GM12892 (cell line): Measurements from ENCODE around the gene RCC2.

Experiments
- DNase-seq: peaks from one replicate; pipeline ENCODE4 v3.0.0; 2011; ENCODE audit not compliant: insufficient read length
- FAIRE-seq: peaks from 2 replicates; lab custom pipeline; 2011; peaks lifted over from hg19 to GRCh38; lab: Jason Lieb, UNC
- POLR2A ChIP-seq: IDR thresholded peaks from 2 replicates; pipeline ENCODE4 v1.6.1; 2011; ENCODE audit warnings: low read depth, low read length, control low read depth
- POLR2AphosphoS5 ChIP-seq: IDR thresholded peaks from 2 replicates; pipeline ENCODE4 v1.6.1; 2011; ENCODE audit warnings: low read depth, low read length, control low read depth
- TAF1 ChIP-seq: IDR thresholded peaks from 2 replicates; pipeline ENCODE4 v1.6.1; 2011; ENCODE audit warnings: low read depth, mild to moderate bottlenecking, control low read depth, low read length, borderline replicate concordance

Gene RCC2

GRCh38 chr1:17427696-17428660, 11.5 kb downstream of the RCC2 start:
- DNase-seq (no peak), FAIRE-seq (no peak)
- TF ChIP-seq POLR2AphosphoS5 (no peak), POLR2A (no peak), TAF1 (no peak)

DNA sequence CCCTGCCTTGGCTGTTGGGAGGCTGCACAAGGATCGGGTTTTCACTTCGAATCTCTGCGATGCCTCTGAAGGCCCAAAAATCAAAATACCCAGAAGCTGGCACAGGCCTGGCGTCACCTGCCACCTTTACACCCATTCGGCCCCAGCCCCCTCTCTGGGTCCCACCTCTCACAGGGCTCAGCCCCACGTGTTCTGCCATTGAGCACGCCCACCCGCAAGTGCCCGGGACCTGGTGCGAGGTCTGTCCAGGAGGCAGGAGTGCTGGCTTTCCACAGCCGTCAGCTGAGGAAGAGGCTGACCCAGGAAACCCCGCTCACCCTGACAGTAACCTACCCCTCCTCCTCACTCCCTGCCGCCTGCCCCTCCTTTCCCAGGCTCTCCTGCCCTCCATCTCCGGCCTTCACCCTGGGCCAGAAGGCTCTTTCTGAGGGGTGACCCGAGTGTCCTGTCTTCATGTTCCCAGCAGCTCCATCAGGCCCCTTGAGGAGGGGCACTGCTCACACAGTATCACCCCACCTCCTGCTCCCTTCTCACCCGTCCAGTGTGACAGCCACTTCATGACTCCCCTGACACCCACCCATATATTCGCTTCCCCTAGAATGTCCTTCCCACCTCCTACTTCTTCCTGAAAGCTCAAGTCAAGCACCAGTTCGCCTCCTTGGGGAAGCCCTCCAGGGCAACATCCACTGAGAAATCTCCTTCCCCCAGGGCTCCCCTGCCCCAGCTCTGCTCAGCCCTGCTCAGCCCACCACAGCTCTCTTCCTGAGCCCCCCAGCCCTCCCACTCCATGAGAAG, 13.5 kb downstream of the RCC2 start:
- no peak for FAIRE-seq
- DNase-seq: no peak
- TF ChIP-seq POLR2AphosphoS5 (no peak), POLR2A (no peak), TAF1 (no peak)

GRCh38 chr1:17423781-17424245, 15.7 kb downstream of the RCC2 start:
- DNase-seq: no peak
- no peak for FAIRE-seq
- TF ChIP-seq TAF1 (no peak), POLR2A (no peak), POLR2AphosphoS5 (no peak)

GRCh38 chr1:17422461-17422860, 17.0 kb downstream of the RCC2 start:
- TF ChIP-seq POLR2AphosphoS5 (no peak), TAF1 (no peak), POLR2A (no peak)
- DNase-seq: no peak
- no peak for FAIRE-seq

DNA sequence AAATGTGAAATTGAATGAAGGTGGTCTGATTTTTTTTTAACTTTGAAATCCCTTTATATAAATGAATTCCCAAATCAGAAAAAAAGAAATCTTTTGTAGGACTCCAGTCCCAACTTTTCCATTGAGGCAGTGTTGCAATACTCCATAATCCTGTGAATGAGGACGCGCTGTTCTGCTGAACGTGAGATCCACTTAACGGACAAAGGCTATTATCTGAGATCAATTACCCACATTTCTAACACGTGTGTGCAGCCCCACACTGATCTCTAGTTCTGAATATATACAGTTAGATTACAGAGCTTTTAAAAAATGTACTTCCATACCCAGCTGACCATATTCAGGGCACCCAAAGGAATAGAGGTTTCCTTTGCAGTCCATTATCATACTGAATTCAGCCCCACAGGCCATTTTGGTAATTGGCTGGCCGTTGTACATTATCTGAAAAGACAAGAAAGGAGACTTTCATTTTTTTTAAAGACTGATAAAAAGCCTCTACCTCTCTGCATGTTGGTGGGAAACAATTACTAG, 19.0 kb downstream of the RCC2 start:
- FAIRE-seq (no peak), DNase-seq (no peak)
- TF ChIP-seq POLR2A (no peak), TAF1 (no peak), POLR2AphosphoS5 (no peak)

DNA sequence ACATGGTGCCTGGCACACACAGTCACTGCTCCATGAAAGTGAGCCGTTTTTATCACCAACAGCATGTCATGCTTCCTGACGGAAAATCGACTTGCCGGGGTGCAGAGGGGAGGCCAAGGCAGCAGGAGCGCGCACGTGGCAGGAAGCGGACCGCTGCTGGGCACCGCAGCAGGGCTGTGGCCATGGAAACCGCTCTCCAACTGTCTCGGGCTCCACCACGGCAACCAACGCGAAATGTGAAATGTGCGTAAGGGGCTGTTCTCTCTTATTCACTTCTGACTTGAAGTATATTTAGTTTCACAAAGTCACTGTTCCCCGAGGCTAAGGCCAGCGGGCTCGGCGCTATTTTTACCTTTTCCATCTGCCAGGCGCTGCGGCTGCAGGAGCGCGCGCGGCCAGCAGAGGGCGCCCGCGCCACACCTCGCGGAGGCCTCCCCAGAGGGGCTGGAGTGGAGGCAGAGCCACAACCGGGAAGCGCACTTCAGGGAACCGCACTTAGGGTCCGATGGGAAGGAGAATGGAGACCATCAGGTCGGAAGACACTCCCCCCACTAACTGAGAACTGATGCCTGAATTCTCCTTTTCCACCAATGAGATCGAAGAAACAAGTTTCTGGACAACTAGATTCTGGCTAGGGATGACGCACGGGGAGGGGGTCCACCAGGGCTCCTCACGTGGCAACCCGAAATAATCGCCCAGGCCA, 19.7 kb downstream of the RCC2 start:
- peak; percentile 66 for FAIRE-seq
- peak; percentile 85 for DNase-seq
- TF ChIP-seq TAF1: no peak
- TF ChIP-seq POLR2AphosphoS5: no peak
- no peak for TF ChIP-seq POLR2A

DNA sequence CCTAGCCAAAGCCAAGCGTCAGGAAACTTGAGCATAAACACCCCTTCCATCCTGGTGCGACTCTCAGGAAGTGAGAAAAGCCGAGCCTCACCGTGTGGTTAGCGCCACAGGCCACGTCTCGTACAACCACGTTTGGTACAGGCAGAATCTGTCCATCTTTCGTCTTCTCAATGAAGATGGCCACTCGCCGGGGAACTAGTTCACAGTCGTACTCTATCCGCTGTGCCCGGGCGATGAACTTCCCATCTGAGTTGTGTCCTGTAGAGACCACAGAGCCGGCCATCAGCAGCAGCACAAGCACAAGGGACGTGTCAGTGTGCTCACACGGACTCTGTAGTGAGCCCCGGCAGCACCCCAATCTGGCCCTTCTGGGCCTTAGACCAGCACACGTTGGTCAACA, 23.1 kb downstream of the RCC2 start:
- FAIRE-seq: no peak
- DNase-seq: no peak
- TF ChIP-seq POLR2A: peak; percentile 45; the same call in 1 of the 2 replicates
- TF ChIP-seq POLR2AphosphoS5: no peak; the same call in none of the 2 replicates

- no peak for DNase-seq
- FAIRE-seq: no peak
- no peak; the same call in 1 of the 2 replicates for TF ChIP-seq POLR2AphosphoS5
- TF ChIP-seq POLR2A: no peak
- no peak for TF ChIP-seq TAF1
Observed at GRCh38 chr1:17414022-17414421, 25.5 kb downstream of the RCC2 start.

GRCh38 chr1:17412093-17412870, 27.2 kb downstream of the RCC2 start:
- TF ChIP-seq POLR2A: no peak
- TF ChIP-seq POLR2AphosphoS5: no peak
- TF ChIP-seq TAF1: no peak
- FAIRE-seq: no peak
- no peak for DNase-seq

- no peak; the same call in 1 of the 2 replicates for TF ChIP-seq POLR2A
- no peak for TF ChIP-seq TAF1
- 0 out of 2 replicates have a peak, but pooled peaks have one; percentile 21 for TF ChIP-seq POLR2AphosphoS5
- no peak for FAIRE-seq
- DNase-seq: no peak
Observed at GRCh38 chr1:17409391-17409811, 30.1 kb downstream of the RCC2 start.
